CD4-positive, alpha-beta T cell (primary cell): ENCODE measurements around the gene DENND1A. TPM values are rescaled to one million over a fixed set of nuclear protein-coding genes. Genes with fewer than 3 reads are reported as not detected.
A peak's percentile ranks its signal among the peaks of the same experiment; 100 is the strongest.

Source experiments
- ATAC-seq: fragments of 200-7000 bp; cut with Tn5 transposase; one replicate; pipeline ENCODE4 v1.10.0; 2022; ENCODE audit warnings: mild to moderate bottlenecking; ENCODE audit not compliant: poor library complexity
- CTCF ChIA-PET: fragments of 350-600 bp; sonication (Branson Sonifier 250); formaldehyde crosslinking; loops from one replicate; lab custom pipeline; 2021; ENCODE audit warnings: antibody characterized with exemption, inconsistent platforms; lab: Charles Lee
- POLR2A ChIA-PET: fragments of 350-600 bp; sonication (Branson Sonifier 250); formaldehyde crosslinking; loops from one replicate; lab custom pipeline; 2021; ENCODE audit warnings: antibody characterized with exemption, inconsistent platforms; lab: Charles Lee
- DNase-seq, 14 experiments: peaks; one replicate each; pipeline ENCODE4 v3.0.0-alpha.2; 2013 to 2020; ENCODE audit warnings: mixed read lengths in 2 of 14
- H3K27ac ChIP-seq, 2 donors: one replicate each; pipeline versions ENCODE4 v1.5.1 to v1.7.0; 2013; ENCODE audit warnings: low read length in 2 of 2, low read depth in 1 of 2, mild to moderate bottlenecking in 1 of 2
- H3K27me3 ChIP-seq, 2 experiments: 1 replicate in 1 of 2; 2 replicates in 1 of 2; pipeline versions ENCODE4 v1.6.1 to v1.7.0; 2013; ENCODE audit warnings: low read length in 2 of 2, control low read depth in 1 of 2, mild to moderate bottlenecking in 1 of 2, moderate library complexity in 1 of 2; ENCODE audit not compliant: insufficient read depth in 2 of 2, control insufficient read depth in 1 of 2
- H3K36me3 ChIP-seq: one replicate; pipeline ENCODE4 v1.6.1; 2013; ENCODE audit warnings: low read length, control low read depth; ENCODE audit not compliant: insufficient read depth
- H3K4me1 ChIP-seq: one replicate; pipeline ENCODE4 v1.6.1; 2013; ENCODE audit warnings: low read length, control low read depth; ENCODE audit not compliant: insufficient read depth
- H3K4me3 ChIP-seq: one replicate; pipeline ENCODE4 v1.5.1; 2013; ENCODE audit warnings: mild to moderate bottlenecking, low read length, moderate library complexity
- H3K9me3 ChIP-seq, 2 experiments: 1 replicate in 1 of 2; 2 replicates in 1 of 2; pipeline versions ENCODE4 v1.6.1 to v1.7.0; 2013; ENCODE audit warnings: low read length in 2 of 2, mild to moderate bottlenecking in 2 of 2, control low read depth in 1 of 2, moderate library complexity in 1 of 2; ENCODE audit not compliant: control insufficient read depth in 1 of 2, insufficient read depth in 1 of 2
- H3K27ac Mint-ChIP-seq: one replicate; pipeline ENCODE4 v1.8.0; 2020; ENCODE audit warnings: mixed read lengths
- H3K27me3 Mint-ChIP-seq: one replicate; pipeline ENCODE4 v1.8.0; 2021; ENCODE audit warnings: mixed read lengths
- H3K36me3 Mint-ChIP-seq: one replicate; pipeline ENCODE4 v1.8.0; 2021; ENCODE audit warnings: low read depth, mixed read lengths
- H3K4me1 Mint-ChIP-seq: one replicate; pipeline ENCODE4 v1.8.0; 2021; ENCODE audit warnings: low read depth, mixed read lengths
- H3K4me3 Mint-ChIP-seq: one replicate; pipeline ENCODE4 v1.8.0; 2020; ENCODE audit warnings: mild to moderate bottlenecking, mixed read lengths
- H3K9me3 Mint-ChIP-seq: one replicate; pipeline ENCODE4 v1.8.0; 2020; ENCODE audit warnings: mixed read lengths
- intact Hi-C, 2 experiments: fragments of 100-400 bp; cut with DNase I in 1 of 2; cut with micrococcal nuclease in 1 of 2; formaldehyde crosslinking; loops; one replicate each; pipeline versions ENCODE4 v1.15.1 to v1.9.0; 2023 to 2025; cut with DNase I, micrococcal nuclease
- total RNA-seq, 174 experiments: library from RNA in 2 of 174; stranded (reverse) in 2 of 174; gene quantifications; one replicate each; pipeline ENCODE4 v1.2.3 and lab custom pipeline; 2021 to 2026
- TF ChIP-seq, protein P1 (sequence below): fragments of 200-600 bp; IDR thresholded peaks from one replicate; pipeline ENCODE4 v1.8.0; 2022; ENCODE audit warnings: antibody characterized with exemption, mild to moderate bottlenecking

DENND1A gene
- total RNA-seq, 2 experiments from 2014 or later, result 20.0 to 20.6 TPM

DNA sequence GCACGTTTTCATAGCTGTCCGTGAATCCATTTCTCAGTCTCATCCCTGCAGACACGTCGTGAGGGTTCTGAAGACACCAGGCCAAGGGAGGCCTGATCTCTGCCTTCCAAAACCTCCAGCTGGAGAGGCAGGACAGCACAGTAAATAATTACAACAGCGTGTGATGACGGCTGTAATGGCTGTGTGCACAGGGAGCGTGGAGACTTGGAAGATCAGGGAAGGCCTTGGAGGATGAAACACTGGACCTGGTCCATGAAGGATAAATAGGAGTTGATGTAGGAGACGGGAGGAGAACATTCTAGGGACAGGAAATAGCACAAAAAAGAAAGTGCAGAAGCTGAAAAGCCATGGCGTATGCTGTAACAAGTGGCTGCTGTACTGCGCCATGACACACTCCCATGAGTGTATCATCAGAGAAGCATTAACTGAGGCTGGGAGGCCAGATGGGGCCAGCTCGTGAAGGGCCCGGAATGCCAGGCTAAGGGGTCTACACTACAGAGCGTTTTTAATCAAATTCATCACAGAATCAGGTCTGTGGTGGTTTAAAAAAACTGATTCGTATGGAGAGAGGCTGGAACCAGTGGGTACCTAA, 476.8 kb downstream of the DENND1A start:
- Histone ChIP-seq H3K4me3 (no peak overlapping the region), H3K27ac (no peak overlapping the region), H3K9me3 (peaks cover 0 to 4% of the 10 kb centered on the region in 2 experiments), H3K27me3 (no peaks in the 10 kb centered on the region), H3K4me1 (no peaks in the 10 kb centered on the region), H3K36me3 (no peaks in the 10 kb centered on the region)
- POLR2A ChIA-PET, result no interaction called here
- no peak for ATAC-seq
- peaks cover 67% of the 10 kb centered on the region for H3K36me3 Mint-ChIP-seq
- CTCF ChIA-PET, result no interaction called here
- no peak overlapping the region for H3K4me3 Mint-ChIP-seq
- intact Hi-C loops, result no loop called here
- no peaks in the 10 kb centered on the region for H3K27me3 Mint-ChIP-seq
- no peaks in the 10 kb centered on the region for H3K4me1 Mint-ChIP-seq
- TF ChIP-seq, protein P1, sequence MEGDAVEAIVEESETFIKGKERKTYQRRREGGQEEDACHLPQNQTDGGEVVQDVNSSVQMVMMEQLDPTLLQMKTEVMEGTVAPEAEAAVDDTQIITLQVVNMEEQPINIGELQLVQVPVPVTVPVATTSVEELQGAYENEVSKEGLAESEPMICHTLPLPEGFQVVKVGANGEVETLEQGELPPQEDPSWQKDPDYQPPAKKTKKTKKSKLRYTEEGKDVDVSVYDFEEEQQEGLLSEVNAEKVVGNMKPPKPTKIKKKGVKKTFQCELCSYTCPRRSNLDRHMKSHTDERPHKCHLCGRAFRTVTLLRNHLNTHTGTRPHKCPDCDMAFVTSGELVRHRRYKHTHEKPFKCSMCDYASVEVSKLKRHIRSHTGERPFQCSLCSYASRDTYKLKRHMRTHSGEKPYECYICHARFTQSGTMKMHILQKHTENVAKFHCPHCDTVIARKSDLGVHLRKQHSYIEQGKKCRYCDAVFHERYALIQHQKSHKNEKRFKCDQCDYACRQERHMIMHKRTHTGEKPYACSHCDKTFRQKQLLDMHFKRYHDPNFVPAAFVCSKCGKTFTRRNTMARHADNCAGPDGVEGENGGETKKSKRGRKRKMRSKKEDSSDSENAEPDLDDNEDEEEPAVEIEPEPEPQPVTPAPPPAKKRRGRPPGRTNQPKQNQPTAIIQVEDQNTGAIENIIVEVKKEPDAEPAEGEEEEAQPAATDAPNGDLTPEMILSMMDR, result no peak
- no peaks in the 10 kb centered on the region for H3K9me3 Mint-ChIP-seq
- peak in 1 of 14 experiments; percentile 10 for DNase-seq
- H3K27ac Mint-ChIP-seq, result no peak overlapping the region

DNA sequence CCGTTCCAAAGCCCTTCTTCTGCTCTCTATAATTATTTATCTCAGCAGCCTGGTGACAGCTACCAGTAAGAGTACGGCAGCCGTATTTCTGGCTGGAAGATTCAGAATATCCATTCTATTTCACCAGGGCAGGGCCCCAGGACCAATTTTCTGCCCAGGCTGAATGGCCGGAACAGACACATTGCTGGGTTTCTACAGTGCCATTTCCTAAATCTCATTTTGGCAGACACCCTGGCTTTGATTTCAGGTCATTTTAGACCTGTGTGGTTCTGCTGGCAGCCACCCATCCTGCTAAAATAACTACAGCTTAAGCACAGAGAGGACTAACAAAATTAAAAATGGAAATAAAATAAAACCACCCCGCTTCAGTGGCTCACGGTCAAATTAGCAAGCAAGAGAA, 478.9 kb downstream of the DENND1A start:
- Mint-ChIP-seq H3K27me3 (no peaks in the 10 kb centered on the region), H3K4me1 (no peaks in the 10 kb centered on the region), H3K27ac (no peak overlapping the region), H3K36me3 (peaks cover 72% of the 10 kb centered on the region), H3K4me3 (no peak overlapping the region), H3K9me3 (no peaks in the 10 kb centered on the region)
- H3K4me3 ChIP-seq, result no peak overlapping the region
- POLR2A ChIA-PET, result no interaction called here
- H3K4me1 ChIP-seq, result no peaks in the 10 kb centered on the region
- H3K9me3 ChIP-seq, result peaks cover 0 to 4% of the 10 kb centered on the region in 2 experiments
- intact Hi-C loops, result no loop called here
- no peaks in the 10 kb centered on the region for H3K27me3 ChIP-seq
- no peak overlapping the region for H3K27ac ChIP-seq
- no peaks in the 10 kb centered on the region for H3K36me3 ChIP-seq
- no peak for ATAC-seq
- CTCF ChIA-PET, result no interaction called here
- TF ChIP-seq, protein P1, result no peak
- peak in 1 of 14 experiments; percentile 16 for DNase-seq

DNA sequence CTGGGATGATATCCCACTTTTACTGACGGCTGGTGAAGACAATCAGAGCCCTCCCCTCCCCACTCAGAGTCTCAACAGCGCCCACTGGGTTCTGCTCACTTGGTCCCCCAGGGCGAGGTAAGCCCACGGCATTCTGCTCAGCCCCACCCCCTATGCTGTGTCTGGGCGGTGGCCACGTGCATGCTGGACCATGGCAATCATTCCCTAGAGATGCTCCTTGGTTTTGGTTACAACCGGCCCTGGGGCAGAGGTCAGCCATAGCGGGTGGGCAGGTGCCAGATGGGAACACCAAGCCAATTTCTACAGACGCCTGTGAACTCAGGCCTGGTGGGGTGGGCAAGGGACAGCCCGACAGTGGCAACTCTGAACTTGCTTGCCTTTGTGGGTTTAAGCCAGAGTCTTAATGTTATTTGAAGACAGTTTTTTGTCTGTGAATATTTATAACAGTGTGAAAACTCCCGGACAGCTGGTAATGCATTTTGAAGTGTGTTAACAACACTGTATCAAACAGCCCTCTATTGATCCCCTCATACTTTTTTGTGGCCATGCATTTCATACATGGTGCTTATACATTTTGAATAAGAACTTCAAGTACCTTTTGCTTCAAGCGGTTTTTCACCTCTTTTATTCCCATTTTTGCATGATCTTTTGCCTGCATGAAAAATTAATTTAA, 479.7 kb downstream of the DENND1A start:
- Histone ChIP-seq H3K27me3 (no peaks in the 10 kb centered on the region), H3K27ac (no peak overlapping the region), H3K4me3 (no peak overlapping the region), H3K36me3 (no peaks in the 10 kb centered on the region), H3K4me1 (no peaks in the 10 kb centered on the region), H3K9me3 (peaks cover 0 to 2% of the 10 kb centered on the region in 2 experiments)
- intact Hi-C loops, result no loop called here
- no peaks in the 10 kb centered on the region for H3K27me3 Mint-ChIP-seq
- ChIA-PET POLR2A (no interaction called here), CTCF (no interaction called here)
- H3K27ac Mint-ChIP-seq, result no peak overlapping the region
- no peak overlapping the region for H3K4me3 Mint-ChIP-seq
- no peaks in the 10 kb centered on the region for H3K4me1 Mint-ChIP-seq
- DNase-seq (peak in 1 of 14 experiments; percentile 23), ATAC-seq (no peak)
- TF ChIP-seq, protein P1, result no peak
- H3K9me3 Mint-ChIP-seq, result no peaks in the 10 kb centered on the region
- H3K36me3 Mint-ChIP-seq, result peaks cover 72% of the 10 kb centered on the region
